GM23248 (cell line): ENCODE measurements around the gene MYH15. TPM values are rescaled to one million over a fixed set of nuclear protein-coding genes. Genes with fewer than 3 reads are reported as not detected.

Experiments used
- DNase-seq: peaks from one replicate; pipeline ENCODE4 v3.0.0-alpha.2; 2015
- H2AFZ ChIP-seq: fragments of 200-600 bp; sonication (generic); 2 replicates; pipeline ENCODE4 v1.6.1; 2016; ENCODE audit warnings: antibody characterized with exemption
- H3F3A ChIP-seq: fragments of 200-600 bp; sonication (generic); 2 replicates; pipeline ENCODE4 v1.6.1; 2016; ENCODE audit warnings: mild to moderate bottlenecking, antibody characterized with exemption, mixed run types; ENCODE audit not compliant: insufficient read depth
- H3K27ac ChIP-seq: fragments of 200-600 bp; sonication (generic); 2 replicates; pipeline ENCODE4 v1.5.1; 2016; ENCODE audit warnings: mild to moderate bottlenecking
- H3K27me3 ChIP-seq: fragments of 200-600 bp; sonication (generic); replicated peaks from 2 replicates; pipeline ENCODE4 v1.6.1; 2016; ENCODE audit warnings: mild to moderate bottlenecking; ENCODE audit not compliant: insufficient read depth
- H3K36me3 ChIP-seq: fragments of 200-600 bp; sonication (generic); 2 replicates; pipeline ENCODE4 v1.6.1; 2016; ENCODE audit warnings: low read depth, mild to moderate bottlenecking
- H3K4me1 ChIP-seq: fragments of 200-600 bp; sonication (generic); 2 replicates; pipeline ENCODE4 v1.6.1; 2016; ENCODE audit warnings: mild to moderate bottlenecking; ENCODE audit not compliant: insufficient read depth
- H3K4me2 ChIP-seq: fragments of 200-600 bp; sonication (generic); one replicate; pipeline ENCODE4 v1.6.1; 2016; ENCODE audit warnings: mild to moderate bottlenecking; ENCODE audit not compliant: unreplicated experiment
- H3K4me3 ChIP-seq: fragments of 200-600 bp; sonication (generic); 2 replicates; pipeline ENCODE4 v1.5.1; 2016; ENCODE audit warnings: mild to moderate bottlenecking
- H3K79me2 ChIP-seq: fragments of 200-600 bp; sonication (generic); 2 replicates; pipeline ENCODE4 v1.6.1; 2016; ENCODE audit warnings: mild to moderate bottlenecking; ENCODE audit not compliant: insufficient read depth
- H3K9ac ChIP-seq: fragments of 200-600 bp; sonication (generic); 2 replicates; pipeline ENCODE4 v1.6.1; 2016; ENCODE audit warnings: mild to moderate bottlenecking
- H3K9me2 ChIP-seq: fragments of 200-600 bp; sonication (generic); 2 replicates; pipeline ENCODE4 v1.6.1; 2016; ENCODE audit warnings: mixed run types, mild to moderate bottlenecking, moderate library complexity; ENCODE audit not compliant: insufficient read depth
- H3K9me3 ChIP-seq: fragments of 200-600 bp; sonication (generic); one replicate; pipeline ENCODE4 v1.6.1; 2017; ENCODE audit warnings: low read depth
- H4K20me1 ChIP-seq: fragments of 200-600 bp; sonication (generic); 2 replicates; pipeline ENCODE4 v1.6.0; 2016; ENCODE audit not compliant: insufficient read depth
- EZH2 ChIP-seq: fragments of 200-600 bp; sonication (generic); IDR thresholded peaks from 2 replicates; pipeline ENCODE4 v1.6.1; 2018; ENCODE audit warnings: antibody characterized with exemption, mild to moderate bottlenecking; ENCODE audit not compliant: insufficient read depth, poor library complexity, severe bottlenecking
- EZH2phosphoT487 ChIP-seq: fragments of 200-600 bp; sonication (generic); IDR thresholded peaks from 2 replicates; pipeline ENCODE4 v1.6.1; 2018; ENCODE audit warnings: antibody characterized with exemption, moderate library complexity, mild to moderate bottlenecking, low read depth; ENCODE audit not compliant: insufficient read depth
- WGBS, 2 experiments: methylation state at CpG; one replicate each; pipeline ENCODE4 v1.1.6; 2015 to 2017; ENCODE audit warnings: low lambda C conversion rate in 2 of 2, low coverage in 1 of 2; ENCODE audit errors: missing lambda C conversion rate in 2 of 2; 5-methylcytosine and 5-hydroxymethylcytosine counted together
- in situ Hi-C: fragments of 300-500 bp; cut with MboI; formaldehyde crosslinking; loops from 2 replicates; pipeline ENCODE4 v1.15.0; 2020
- polyA plus RNA-seq: library from polyadenylated mRNA; unstranded; fragments of >200 nt; fragmentation: Nextera tagmentation; extraction: Ambion mirVana; gene quantifications from 2 replicates; pipeline ENCODE4 v1.2.1, GENCODE V29; 2016
- total RNA-seq: library from RNA; depleted of rRNA; stranded (reverse); fragments of >200 nt; shearing (Covaris generic); gene quantifications from 2 replicates; pipeline ENCODE4 v1.2.3, GENCODE V29; 2014

MYH15 gene
- total and polyA plus RNA-seq, 2 experiments from 2014 or later: 0.08 to 0.11 TPM

DNA sequence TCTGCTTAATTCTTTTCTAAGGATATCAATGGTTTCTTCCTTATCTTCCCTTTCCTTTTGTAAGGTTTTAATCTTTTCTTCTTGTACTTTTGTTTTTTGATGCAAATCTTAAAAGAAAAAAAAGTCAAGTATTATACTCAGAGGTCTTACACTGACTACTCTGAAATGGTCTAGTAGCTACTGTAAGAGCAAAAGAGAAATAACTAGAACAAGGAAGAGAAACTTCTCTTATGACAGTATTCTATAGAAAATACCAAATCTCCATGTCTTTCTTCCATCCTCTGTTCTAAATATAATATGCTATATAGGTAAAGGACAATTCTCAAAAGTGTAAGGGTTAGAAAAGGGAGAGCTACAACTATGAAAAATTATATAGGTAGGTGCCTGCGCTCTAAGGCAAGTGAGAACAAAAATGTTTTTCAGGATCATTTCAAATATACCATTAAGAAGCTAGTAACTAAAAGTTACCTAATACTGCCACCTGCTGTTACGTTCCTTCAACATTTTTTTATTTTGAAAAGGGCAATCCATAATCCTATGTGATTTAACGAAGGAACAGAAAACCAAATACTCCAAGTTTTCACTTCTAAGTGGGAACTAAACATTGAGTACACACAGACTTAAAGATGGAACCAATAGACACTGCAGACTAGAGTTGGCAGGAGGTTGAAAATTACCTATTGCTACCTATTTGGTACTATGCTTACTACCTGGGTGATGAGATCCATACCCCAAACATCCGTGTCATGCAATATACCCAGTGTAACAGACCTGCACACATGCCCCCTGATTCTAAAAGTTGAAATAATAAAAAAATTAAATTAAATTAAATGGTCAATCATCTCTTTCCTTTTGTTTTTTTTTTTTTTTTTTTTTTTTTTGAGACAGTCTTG is 42.1 kb upstream of the MYH15 start:
- no peaks in the 10 kb centered on the region for H3K9me2 ChIP-seq
- TF ChIP-seq EZH2 (no peak), EZH2phosphoT487 (no peak)
- no peak overlapping the region for H3K9ac ChIP-seq
- peak overlapping the region; percentile 6 for H3K4me2 ChIP-seq
- H4K20me1 ChIP-seq: no peaks in the 10 kb centered on the region
- WGBS, 2 experiments: 43% methylated on average over 4 of the region's 4 CpGs
- H3K4me3 ChIP-seq: no peak overlapping the region
- no peaks in the 10 kb centered on the region for H3K27me3 ChIP-seq
- no peaks in the 10 kb centered on the region for H3K9me3 ChIP-seq
- no peak overlapping the region for H3K27ac ChIP-seq
- no peaks in the 10 kb centered on the region; the same call in 1 of the 2 replicates for H3K36me3 ChIP-seq
- H3F3A ChIP-seq: no peaks in the 10 kb centered on the region
- peak; percentile 65 for DNase-seq
- peaks cover 8% of the 10 kb centered on the region for H3K4me1 ChIP-seq
- H3K79me2 ChIP-seq: no peaks in the 10 kb centered on the region
- peak overlapping the region; percentile 7; the same call in 1 of the 2 replicates for H2AFZ ChIP-seq
- in situ Hi-C loops: loop anchor here (25.0 kb wide), 1 partner anchor 1315 kb away; no protein-coding TSS in a partner anchor

DNA sequence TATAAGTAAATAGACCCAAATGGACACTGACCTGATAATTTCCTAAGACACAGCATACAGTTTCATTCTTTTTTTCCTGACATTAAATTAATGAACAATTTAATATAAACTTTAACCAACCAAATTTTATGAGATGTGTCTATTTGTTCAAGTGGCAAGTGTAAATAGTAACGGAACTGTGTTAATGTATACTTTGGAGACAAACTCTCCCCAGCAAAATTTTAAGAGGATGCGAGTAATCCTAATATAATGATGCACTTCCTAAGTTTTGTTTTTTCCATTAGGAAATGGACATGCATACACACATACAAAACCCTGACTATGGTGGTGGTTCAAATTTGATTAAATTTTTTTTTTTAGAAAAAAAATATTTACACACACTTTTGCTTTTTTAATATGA is 38.5 kb upstream of the MYH15 start:
- DNase-seq: no peak
- H3K27ac ChIP-seq: no peak overlapping the region
- no peak overlapping the region for H3K4me2 ChIP-seq
- no peaks in the 10 kb centered on the region for H3K9me3 ChIP-seq
- H2AFZ ChIP-seq: no peak overlapping the region
- H3K4me3 ChIP-seq: no peak overlapping the region
- in situ Hi-C loops: no loop called here
- H3K4me1 ChIP-seq: peaks cover 8% of the 10 kb centered on the region
- 95 to 96% methylated on average over 2 of the region's 2 CpGs for WGBS, 2 experiments
- H3K9me2 ChIP-seq: no peaks in the 10 kb centered on the region
- H3F3A ChIP-seq: no peaks in the 10 kb centered on the region
- no peaks in the 10 kb centered on the region for H3K36me3 ChIP-seq
- TF ChIP-seq EZH2: no peak
- TF ChIP-seq EZH2phosphoT487: no peak
- H3K79me2 ChIP-seq: no peaks in the 10 kb centered on the region
- no peak overlapping the region for H3K9ac ChIP-seq
- no peaks in the 10 kb centered on the region for H3K27me3 ChIP-seq
- no peaks in the 10 kb centered on the region for H4K20me1 ChIP-seq

DNA sequence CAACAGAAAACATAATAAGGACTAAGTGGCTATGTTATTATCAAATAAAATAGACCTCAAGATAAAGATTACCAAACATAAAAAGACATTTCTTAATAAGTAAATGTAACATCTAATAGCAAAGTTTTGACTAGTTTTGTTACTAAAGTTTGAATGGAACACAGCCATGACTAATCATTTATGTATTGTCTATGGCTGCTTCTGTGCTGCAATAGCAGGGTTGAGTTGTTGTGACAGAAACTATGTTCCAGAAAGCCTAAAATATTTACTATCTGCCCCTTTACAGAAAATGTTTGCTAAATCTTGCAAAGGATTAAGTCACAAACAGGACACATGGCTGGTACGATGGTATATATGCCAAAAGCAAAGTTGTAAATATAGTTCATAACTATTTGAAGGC is 37.9 kb upstream of the MYH15 start:
- TF ChIP-seq EZH2: no peak
- no peak for TF ChIP-seq EZH2phosphoT487
- peak; percentile 54 for DNase-seq
- Histone ChIP-seq H3K79me2 (no peaks in the 10 kb centered on the region), H3K27ac (no peak overlapping the region), H3F3A (no peaks in the 10 kb centered on the region), H3K4me3 (no peak overlapping the region), H3K4me2 (no peak overlapping the region), H3K9ac (no peak overlapping the region), H3K9me2 (no peaks in the 10 kb centered on the region), H3K36me3 (no peaks in the 10 kb centered on the region), H3K9me3 (no peaks in the 10 kb centered on the region), H4K20me1 (no peaks in the 10 kb centered on the region), H2AFZ (no peak overlapping the region), H3K27me3 (no peaks in the 10 kb centered on the region), H3K4me1 (peaks cover 8% of the 10 kb centered on the region)
- in situ Hi-C loops: no loop called here
- WGBS, 2 experiments: 100% methylated on average over 1 of the region's 1 CpG

DNA sequence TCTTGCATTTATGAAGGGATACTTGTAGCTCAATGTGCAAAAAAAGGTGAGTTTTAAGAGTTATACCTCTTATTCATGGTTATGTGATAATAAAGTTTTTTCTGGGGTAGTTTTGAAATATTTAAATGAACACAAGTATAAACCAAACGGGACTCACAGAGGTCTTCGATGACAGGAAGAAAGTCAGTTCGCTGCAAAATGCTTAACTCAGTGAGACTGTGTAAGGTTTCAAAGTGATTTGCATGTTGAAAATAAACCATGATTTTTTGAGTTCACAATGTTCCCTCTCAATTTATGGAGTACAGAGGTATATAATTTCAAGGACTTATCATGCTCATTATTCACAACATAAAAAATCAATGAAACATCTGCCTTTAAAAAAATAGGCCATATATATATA is 36.3 kb upstream of the MYH15 start:
- no peak overlapping the region for H3K4me2 ChIP-seq
- DNase-seq: no peak
- no peaks in the 10 kb centered on the region; the same call in 1 of the 2 replicates for H3K4me1 ChIP-seq
- no peak overlapping the region for H3K27ac ChIP-seq
- no peaks in the 10 kb centered on the region for H3K9me3 ChIP-seq
- no peaks in the 10 kb centered on the region for H3K79me2 ChIP-seq
- H2AFZ ChIP-seq: no peak overlapping the region
- H3F3A ChIP-seq: no peaks in the 10 kb centered on the region
- in situ Hi-C loops: no loop called here
- H4K20me1 ChIP-seq: no peaks in the 10 kb centered on the region
- 96 to 99% methylated on average over 3 of the region's 3 CpGs for WGBS, 2 experiments
- H3K27me3 ChIP-seq: no peaks in the 10 kb centered on the region
- no peak overlapping the region for H3K4me3 ChIP-seq
- no peaks in the 10 kb centered on the region for H3K36me3 ChIP-seq
- TF ChIP-seq EZH2 (no peak), EZH2phosphoT487 (no peak)
- no peak overlapping the region for H3K9ac ChIP-seq
- H3K9me2 ChIP-seq: no peaks in the 10 kb centered on the region
